GM21528 (cell line): ENCODE results near the gene OR10A3.
A peak's percentile ranks its signal among the peaks of the same experiment; 100 is the strongest.

ENCODE experiments used
- ATAC-seq: cut with Tn5 transposase; IDR thresholded peaks from one replicate; pipeline ENCODE4 v1.9.1; 2021; ENCODE audit warnings: mild to moderate bottlenecking, moderate library complexity; ENCODE audit not compliant: unreplicated experiment, low FRiP score

Gene OR10A3

GRCh38 chr11:7894251-7894650 lies 47.3 kb downstream of the OR10A3 start:
- no peak for ATAC-seq

GRCh38 chr11:7893796-7894195 lies 47.7 kb downstream of the OR10A3 start:
- no peak for ATAC-seq

- ATAC-seq: peak; percentile 70
These were observed 48.7 kb downstream of the OR10A3 start for GRCh38 chr11:7892840-7893254.

GRCh38 chr11:7892059-7892699 lies 49.3 kb downstream of the OR10A3 start:
- peak; percentile 53 for ATAC-seq

- no peak for ATAC-seq
These were observed 50.9 kb downstream of the OR10A3 start for GRCh38 chr11:7890417-7891172.

GRCh38 chr11:7889985-7890384 lies 51.5 kb downstream of the OR10A3 start:
- no peak for ATAC-seq
